GM12872 (cell line): ENCODE measurements around the gene FMNL2.

ENCODE experiments used
- TF ChIP-seq, protein P1 (sequence below): IDR thresholded peaks from 3 replicates; pipeline ENCODE4 v1.5.1; 2011; ENCODE audit warnings: low read depth, mild to moderate bottlenecking, low read length, moderate library complexity; ENCODE audit not compliant: insufficient read depth

Gene FMNL2

GRCh38 chr2:152609154-152609553 is 274.2 kb downstream of the FMNL2 start:
- TF ChIP-seq, protein P1, sequence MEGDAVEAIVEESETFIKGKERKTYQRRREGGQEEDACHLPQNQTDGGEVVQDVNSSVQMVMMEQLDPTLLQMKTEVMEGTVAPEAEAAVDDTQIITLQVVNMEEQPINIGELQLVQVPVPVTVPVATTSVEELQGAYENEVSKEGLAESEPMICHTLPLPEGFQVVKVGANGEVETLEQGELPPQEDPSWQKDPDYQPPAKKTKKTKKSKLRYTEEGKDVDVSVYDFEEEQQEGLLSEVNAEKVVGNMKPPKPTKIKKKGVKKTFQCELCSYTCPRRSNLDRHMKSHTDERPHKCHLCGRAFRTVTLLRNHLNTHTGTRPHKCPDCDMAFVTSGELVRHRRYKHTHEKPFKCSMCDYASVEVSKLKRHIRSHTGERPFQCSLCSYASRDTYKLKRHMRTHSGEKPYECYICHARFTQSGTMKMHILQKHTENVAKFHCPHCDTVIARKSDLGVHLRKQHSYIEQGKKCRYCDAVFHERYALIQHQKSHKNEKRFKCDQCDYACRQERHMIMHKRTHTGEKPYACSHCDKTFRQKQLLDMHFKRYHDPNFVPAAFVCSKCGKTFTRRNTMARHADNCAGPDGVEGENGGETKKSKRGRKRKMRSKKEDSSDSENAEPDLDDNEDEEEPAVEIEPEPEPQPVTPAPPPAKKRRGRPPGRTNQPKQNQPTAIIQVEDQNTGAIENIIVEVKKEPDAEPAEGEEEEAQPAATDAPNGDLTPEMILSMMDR, result no peak

- TF ChIP-seq, protein P1, result no peak
These were observed 274.7 kb downstream of the FMNL2 start for GRCh38 chr2:152609699-152610098.

- TF ChIP-seq, protein P1, result no peak
These were observed 276.7 kb downstream of the FMNL2 start for GRCh38 chr2:152611458-152612231.

DNA sequence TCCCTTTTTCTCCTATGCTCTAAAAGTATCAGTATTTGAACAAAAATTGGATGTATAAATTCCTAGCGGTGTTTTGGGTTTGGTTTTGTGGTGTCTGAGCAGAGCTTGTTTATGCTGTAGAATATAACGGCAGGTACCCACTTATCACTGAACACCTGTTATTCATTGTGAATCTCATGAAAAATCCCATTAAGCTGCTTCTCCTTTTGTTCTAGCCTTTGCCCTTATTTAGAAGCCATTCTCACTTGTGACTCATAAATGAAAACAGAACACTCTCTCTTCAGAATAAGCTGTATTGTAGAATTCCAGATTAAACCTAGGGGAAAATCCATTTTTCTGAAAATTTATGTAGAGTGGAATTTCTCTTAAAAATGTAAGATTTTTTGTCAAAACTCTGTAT is 278.3 kb downstream of the FMNL2 start:
- TF ChIP-seq, protein P1, result no peak

- TF ChIP-seq, protein P1, result no peak
These were observed 280.2 kb downstream of the FMNL2 start for GRCh38 chr2:152615177-152615576.

GRCh38 chr2:152617456-152618192 is 282.6 kb downstream of the FMNL2 start:
- TF ChIP-seq, protein P1, result no peak

- TF ChIP-seq, protein P1, result no peak
These were observed 283.2 kb downstream of the FMNL2 start for GRCh38 chr2:152618193-152618564.
